Activated CD8-positive, alpha-beta memory T cell treated with anti-CD3 and anti-CD28 coated beads, Interleukin-2, amount 50 U/mL, for 24 hours (primary cell): ENCODE measurements around the gene ADAMTSL2.
"Not testable (repeated sequence)": the region's sequence is repeated elsewhere in the genome, so short reads cannot be mapped to it uniquely, and the experiment has no call there.

Experiments
- DNase-seq: peaks from one replicate; pipeline ENCODE4 v3.0.0-alpha.2; 2020; ENCODE audit errors: extremely low read depth

ADAMTSL2 gene

GRCh38 chr9:133558191-133559126, 24.0 kb downstream of the ADAMTSL2 start:
- DNase-seq = no peak

DNA sequence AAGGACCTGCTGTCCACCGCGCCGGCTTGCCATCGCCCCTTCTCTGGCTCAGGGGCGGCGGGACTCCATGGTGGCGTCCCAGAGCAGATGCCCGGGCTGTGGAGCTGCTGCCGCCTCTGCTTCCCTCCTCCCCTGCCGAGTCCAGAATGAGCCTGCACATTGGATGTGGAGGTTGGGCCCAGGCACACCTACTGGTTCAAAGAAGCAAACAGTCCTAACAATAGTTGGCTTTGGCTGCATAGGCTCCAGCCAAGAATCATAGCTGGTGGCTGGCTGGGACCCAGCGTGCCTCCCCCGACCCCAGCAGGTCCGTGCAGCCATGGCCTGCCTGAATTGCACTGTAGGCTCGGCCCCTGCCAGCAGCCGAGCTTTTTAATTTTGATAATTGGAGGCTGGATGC, 25.8 kb downstream of the ADAMTSL2 start:
- no peak for DNase-seq

DNA sequence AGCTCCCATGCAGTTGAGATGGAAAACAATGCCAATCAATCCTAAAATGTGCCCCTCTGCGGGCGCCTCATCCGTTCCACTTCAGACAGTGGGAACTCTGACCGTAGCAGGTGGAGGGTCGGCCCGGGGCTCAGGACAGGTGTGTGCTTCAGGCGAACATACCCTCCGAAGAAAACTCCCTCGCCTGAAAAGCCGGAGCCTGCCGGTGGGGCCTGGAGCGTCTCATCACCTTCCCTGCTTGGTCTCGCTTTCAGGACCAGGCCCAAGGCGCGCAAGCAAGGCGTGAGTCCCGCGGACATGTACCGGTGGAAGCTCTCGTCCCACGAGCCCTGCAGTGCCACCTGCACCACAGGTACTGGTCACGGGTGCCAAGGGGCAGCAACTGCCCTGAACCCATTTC, 26.4 kb downstream of the ADAMTSL2 start:
- DNase-seq = no peak

DNA sequence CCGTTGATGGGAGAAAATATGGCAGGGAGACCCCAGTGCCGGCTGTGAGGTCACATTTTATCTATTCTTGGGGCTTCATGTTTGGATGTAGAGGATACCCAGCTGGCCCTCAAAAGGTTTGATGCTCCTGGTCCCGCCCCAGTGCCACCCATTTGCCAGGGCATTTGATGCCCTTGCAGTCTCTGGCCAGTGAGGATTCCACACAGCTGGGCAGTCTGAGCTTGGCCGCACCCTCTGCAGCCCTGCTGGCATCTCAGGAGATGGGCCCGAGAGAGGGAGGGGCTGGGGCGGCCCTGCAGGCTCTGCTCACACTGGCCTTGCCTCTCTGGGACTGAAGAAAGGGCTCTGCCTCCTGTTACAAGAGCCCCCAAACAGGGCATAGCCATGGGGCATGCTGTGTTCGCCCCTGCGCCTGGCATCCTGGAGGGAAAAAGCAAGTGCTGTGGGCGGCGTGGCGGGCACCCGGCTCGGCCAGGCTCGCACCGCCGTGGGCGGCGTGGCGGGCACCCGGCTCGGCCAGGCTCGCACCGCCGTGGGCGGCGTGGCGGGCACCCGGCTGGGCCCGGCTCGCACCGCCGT, 27.6 kb downstream of the ADAMTSL2 start:
- no peak for DNase-seq

DNA sequence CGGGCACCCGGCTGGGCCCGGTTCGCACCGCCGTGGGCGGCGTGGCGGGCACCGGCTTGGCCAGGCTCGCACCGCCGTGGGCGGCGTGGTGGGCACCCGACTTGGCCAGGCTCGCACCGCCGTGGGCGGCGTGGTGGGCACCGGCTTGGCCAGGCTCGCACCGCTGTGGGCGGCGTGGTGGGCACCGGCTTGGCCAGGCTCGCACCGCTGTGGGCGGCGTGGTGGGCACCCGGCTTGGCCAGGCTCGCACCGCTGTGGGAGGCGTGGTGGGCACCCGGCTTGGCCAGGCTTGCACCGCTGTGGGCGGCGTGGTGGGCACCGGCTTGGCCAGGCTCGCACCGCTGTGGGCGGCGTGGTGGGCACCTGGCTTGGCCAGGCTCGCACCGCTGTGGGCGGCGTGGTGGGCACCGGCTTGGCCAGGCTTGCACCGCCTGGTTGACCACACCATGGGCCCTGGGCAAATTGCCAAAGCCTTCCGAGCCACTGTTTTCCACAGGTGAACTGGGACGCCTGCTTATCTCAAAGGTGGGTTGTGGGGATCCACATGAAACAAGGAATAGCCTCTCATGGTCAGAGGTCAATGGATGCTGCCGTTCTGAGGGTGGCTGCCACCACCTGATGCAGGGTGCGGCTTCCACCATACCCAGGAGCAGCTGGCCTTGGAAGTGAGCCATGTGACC, 28.2 kb downstream of the ADAMTSL2 start:
- DNase-seq = no peak

- no peak for DNase-seq
Observed at GRCh38 chr9:133563291-133563796, 28.8 kb downstream of the ADAMTSL2 start.

DNA sequence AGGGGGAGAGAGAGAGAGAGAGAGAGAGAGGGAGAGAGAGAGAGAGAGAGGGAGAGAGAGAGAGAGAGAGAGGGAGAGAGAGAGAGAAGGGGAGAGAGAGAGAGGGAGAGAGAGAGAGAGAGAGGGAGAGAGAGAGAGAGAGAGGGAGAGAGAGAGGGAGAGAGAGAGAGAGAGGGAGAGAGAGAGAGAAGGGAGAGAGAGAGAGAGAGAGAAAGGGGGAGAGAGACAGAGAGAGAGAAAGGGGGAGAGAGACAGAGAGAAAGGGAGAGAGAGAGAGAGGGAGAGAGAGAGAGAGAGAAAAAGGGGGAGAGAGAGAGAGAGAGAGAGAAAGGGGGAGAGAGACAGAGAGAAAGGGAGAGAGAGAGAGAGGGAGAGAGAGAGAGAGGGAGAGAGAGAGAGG, 29.3 kb downstream of the ADAMTSL2 start:
- not testable (repeated sequence) for DNase-seq

- DNase-seq = no peak
Observed at GRCh38 chr9:133564451-133565116, 30.1 kb downstream of the ADAMTSL2 start.

DNA sequence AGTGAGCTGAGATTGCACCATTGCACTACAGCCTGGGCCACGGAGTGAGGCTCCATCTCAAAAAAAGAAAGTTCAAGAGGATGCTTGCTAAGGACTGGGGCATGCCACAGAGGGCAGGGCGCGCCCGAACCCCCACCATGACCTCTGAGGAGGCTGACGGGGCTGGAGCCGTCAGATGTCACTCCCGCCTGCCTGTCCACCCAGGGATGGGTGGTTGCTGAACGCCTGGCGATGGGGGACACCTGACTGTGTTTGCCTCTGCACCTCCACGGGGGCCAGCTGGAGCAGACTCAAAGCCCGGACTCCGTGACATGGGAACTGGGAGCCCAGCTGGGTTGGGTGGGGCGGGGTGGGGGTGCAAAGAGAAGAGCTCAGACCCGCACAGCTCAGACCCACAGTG, 31.9 kb downstream of the ADAMTSL2 start:
- DNase-seq = no peak

DNA sequence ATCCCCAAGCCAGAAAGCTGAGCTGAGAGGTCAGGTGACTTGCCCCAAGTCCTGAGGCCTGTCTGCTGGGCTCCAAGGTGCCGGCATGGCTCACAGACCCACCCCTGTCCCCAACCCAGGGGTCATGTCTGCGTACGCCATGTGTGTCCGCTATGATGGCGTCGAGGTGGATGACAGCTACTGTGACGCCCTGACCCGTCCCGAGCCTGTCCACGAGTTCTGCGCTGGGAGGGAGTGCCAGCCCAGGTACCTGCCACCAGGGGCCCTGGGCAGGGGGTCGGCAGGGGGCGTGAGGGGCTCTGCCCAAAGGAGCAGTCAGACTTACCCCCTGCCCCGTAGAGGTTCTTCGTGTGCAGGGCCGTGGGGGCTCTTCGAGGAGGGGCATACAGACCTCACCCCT, 32.3 kb downstream of the ADAMTSL2 start:
- DNase-seq = no peak

DNA sequence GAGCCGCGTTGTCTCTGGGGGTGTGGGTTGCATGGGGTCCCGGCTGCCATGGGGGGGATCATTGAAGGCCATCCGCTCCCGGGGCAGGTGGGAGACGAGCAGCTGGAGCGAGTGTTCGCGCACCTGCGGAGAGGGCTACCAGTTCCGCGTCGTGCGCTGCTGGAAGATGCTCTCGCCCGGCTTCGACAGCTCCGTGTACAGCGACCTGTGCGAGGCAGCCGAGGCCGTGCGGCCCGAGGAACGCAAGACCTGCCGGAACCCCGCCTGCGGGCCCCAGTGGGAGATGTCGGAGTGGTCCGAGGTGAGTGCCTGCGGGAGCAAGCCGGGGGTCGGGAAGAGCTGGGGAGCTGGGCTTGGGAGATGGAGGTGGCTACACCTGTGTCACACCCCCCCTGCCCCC, 33.7 kb downstream of the ADAMTSL2 start:
- no peak for DNase-seq

DNA sequence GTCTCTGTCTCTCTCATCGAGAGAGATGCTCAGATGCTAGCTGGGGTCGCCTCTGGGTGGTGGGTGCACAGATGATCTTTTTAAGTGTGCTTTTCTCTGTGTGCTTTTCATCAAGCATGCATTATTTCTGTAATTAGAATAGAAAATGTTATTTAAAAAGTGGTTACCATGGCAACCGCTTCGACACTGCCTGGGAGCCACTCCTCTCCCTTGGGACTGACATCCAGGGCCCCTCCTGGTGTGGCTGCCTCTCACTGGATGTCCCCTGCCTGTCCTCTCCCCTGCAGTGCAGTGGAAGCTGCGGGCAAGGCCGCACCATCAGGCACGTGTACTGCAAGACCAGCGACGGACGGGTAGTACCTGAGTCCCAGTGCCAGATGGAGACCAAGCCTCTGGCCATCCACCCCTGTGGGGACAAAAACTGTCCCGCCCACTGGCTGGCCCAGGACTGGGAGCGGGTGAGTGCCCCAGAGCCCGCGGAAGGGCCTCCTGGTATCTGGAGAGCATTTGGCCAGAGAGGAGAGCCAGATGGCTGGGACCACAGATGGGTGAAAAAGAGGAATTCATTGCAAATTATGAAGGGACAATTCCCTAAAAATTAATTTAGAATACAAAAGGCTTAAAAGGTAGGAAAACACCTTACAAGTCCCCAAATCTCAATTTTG, 34.7 kb downstream of the ADAMTSL2 start:
- DNase-seq = no peak

- no peak for DNase-seq
Observed at GRCh38 chr9:133569891-133570690, 35.6 kb downstream of the ADAMTSL2 start.

GRCh38 chr9:133570691-133571080, 36.2 kb downstream of the ADAMTSL2 start:
- DNase-seq = no peak

GRCh38 chr9:133571391-133571890, 36.9 kb downstream of the ADAMTSL2 start:
- DNase-seq = no peak

GRCh38 chr9:133571896-133572595, 37.5 kb downstream of the ADAMTSL2 start:
- DNase-seq = no peak

DNA sequence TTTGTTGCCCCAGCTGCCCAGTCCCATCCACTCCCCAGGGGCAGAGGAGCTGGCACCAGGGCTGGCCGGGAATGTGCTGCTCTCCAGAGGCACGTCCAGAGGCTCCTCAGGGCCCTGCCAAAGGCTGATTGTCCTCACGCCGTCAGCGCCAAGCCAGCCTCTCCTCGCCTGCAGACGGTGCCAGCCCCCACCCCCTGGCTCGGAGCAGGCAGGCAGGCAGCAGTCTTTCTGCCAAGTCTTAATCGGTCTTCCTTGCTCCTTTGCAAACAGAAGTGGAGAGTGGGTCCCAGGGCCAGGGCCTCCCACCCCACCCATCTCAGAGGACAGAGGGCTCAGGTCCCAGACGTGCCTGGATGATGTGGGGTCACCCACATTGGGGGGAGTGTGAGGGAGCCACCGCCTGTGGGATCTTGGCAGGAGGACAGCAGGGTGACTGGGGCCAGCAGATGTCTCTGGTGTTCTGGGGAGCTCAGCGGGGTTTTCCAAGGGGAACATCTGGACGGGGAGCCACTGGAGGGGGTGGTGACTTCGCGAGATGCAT, 38.4 kb downstream of the ADAMTSL2 start:
- no peak for DNase-seq

- no peak for DNase-seq
Observed at GRCh38 chr9:133573791-133574515, 39.4 kb downstream of the ADAMTSL2 start.

DNA sequence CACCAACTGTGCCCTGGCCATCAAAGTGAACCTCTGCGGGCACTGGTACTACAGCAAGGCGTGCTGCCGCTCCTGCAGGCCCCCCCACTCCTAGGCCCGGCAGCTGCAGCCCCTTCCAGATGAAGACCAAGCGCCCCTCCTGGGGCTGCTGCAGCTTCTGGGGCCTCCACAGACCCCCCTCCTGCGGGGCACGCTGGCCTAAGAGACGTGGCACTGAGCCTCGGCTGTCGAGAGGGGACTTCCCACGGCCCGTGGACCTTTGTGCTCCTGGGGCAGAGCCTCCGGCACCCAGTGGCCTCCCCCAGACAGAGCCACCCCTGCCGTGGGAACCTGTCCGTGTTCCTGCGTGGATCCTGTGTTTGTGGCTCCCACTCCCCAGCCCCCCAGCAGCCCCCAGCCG, 40.3 kb downstream of the ADAMTSL2 start:
- no peak for DNase-seq
